ENCODE data around the gene PDCD10.

- TF ChIP-seq CTCF (IDR thresholded peaks at IDR 0.05; ENCODE audit: extremely low read depth in 1 of 2, insufficient read depth in 1 of 2, low read depth in 1 of 2, low read length in 2 of 2) (no peak), POLR2AphosphoS5 (IDR thresholded peaks at IDR 0.05; ENCODE audit: insufficient read depth, low read depth, low read length) (no peak), FOS (IDR thresholded peaks at IDR 0.05; ENCODE audit: borderline replicate concordance, insufficient read depth, low read length) (no peak)
- TF ChIP-seq, protein P1, sequence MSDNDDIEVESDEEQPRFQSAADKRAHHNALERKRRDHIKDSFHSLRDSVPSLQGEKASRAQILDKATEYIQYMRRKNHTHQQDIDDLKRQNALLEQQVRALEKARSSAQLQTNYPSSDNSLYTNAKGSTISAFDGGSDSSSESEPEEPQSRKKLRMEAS (IDR thresholded peaks at IDR 0.05; ENCODE audit: insufficient read depth, insufficient read length) = no peak
Observed at GRCh38 chr3:167773584-167773983, 38.9 kb upstream of the PDCD10 start.

Data from endothelial cell of umbilical vein (primary cell).